NT2/D1 (cell line): ENCODE results near the gene PRKCB.

Experiments
- YY1 ChIP-seq: IDR thresholded peaks from 2 replicates; pipeline ENCODE4 v1.6.1; 2011; ENCODE audit not compliant: insufficient read length, insufficient read depth
- ZNF274 ChIP-seq: IDR thresholded peaks from 2 replicates; pipeline ENCODE4 v1.6.1; 2011; ENCODE audit warnings: mild to moderate bottlenecking, low read depth, low read length

- TF ChIP-seq ZNF274: no peak
- TF ChIP-seq YY1: no peak
Observed at GRCh38 chr16:23941025-23941424, 105.2 kb downstream of the PRKCB start.
